Endodermal cell (in vitro differentiated cells): Measurements from ENCODE around the gene CPT2. TPM values are rescaled to one million over a fixed set of nuclear protein-coding genes. Genes with fewer than 3 reads are reported as not detected.

Experiments
- DNase-seq: peaks from one replicate; pipeline ENCODE4 v3.0.0-alpha.2; 2017
- H3K27ac ChIP-seq: 2 replicates; pipeline ENCODE4 v1.5.1; 2013; ENCODE audit warnings: mild to moderate bottlenecking, low read depth, low read length, moderate library complexity
- H3K27me3 ChIP-seq: 2 replicates; pipeline ENCODE4 v1.6.1; 2013; ENCODE audit warnings: mild to moderate bottlenecking, low read length, moderate library complexity; ENCODE audit not compliant: insufficient read depth, control insufficient read depth, poor library complexity, severe bottlenecking
- H3K36me3 ChIP-seq: 2 replicates; pipeline ENCODE4 v1.7.0; 2013; ENCODE audit warnings: mild to moderate bottlenecking, low read length, moderate library complexity; ENCODE audit not compliant: control insufficient read depth, insufficient read depth
- H3K4me1 ChIP-seq: one replicate; pipeline ENCODE4 v1.7.0; 2013; ENCODE audit warnings: low read length; ENCODE audit not compliant: control insufficient read depth, insufficient read depth
- H3K4me3 ChIP-seq: 2 replicates; pipeline ENCODE4 v1.5.1; 2013; ENCODE audit warnings: mild to moderate bottlenecking, low read length, moderate library complexity
- H3K9ac ChIP-seq: 2 replicates; pipeline ENCODE4 v1.6.1; 2013; ENCODE audit warnings: mild to moderate bottlenecking, low read length, moderate library complexity; ENCODE audit not compliant: poor library complexity, severe bottlenecking; ENCODE audit errors: extremely low read depth
- H3K9me3 ChIP-seq: 2 replicates; pipeline ENCODE4 v1.6.1; 2013; ENCODE audit warnings: mild to moderate bottlenecking, low read length, moderate library complexity; ENCODE audit not compliant: control insufficient read depth
- H3K27ac Mint-ChIP-seq: 2 replicates; pipeline ENCODE4 v1.8.0; 2020; ENCODE audit warnings: mixed read lengths
- H3K27me3 Mint-ChIP-seq: 2 replicates; pipeline ENCODE4 v1.8.0; 2021; ENCODE audit warnings: mild to moderate bottlenecking, mixed read lengths; ENCODE audit not compliant: insufficient read depth
- H3K36me3 Mint-ChIP-seq: 2 replicates; pipeline ENCODE4 v1.8.0; 2020; ENCODE audit warnings: low read depth, mixed read lengths
- H3K4me1 Mint-ChIP-seq: 2 replicates; pipeline ENCODE4 v1.8.0; 2020; ENCODE audit warnings: mixed read lengths
- H3K4me3 Mint-ChIP-seq: 2 replicates; pipeline ENCODE4 v1.8.0; 2020; ENCODE audit warnings: mild to moderate bottlenecking, moderate library complexity, mixed read lengths
- H3K9me3 Mint-ChIP-seq: 2 replicates; pipeline ENCODE4 v1.8.0; 2020; ENCODE audit warnings: mild to moderate bottlenecking, mixed read lengths
- CTCF ChIP-seq: fragments of 200-600 bp; sonication (generic); conservative IDR thresholded peaks from 2 replicates; pipeline ENCODE4 v1.5.0; 2021; ENCODE audit warnings: antibody characterized with exemption, mild to moderate bottlenecking
- WGBS, 2 experiments: methylation state at CpG; one replicate each; pipeline versions ENCODE4 v1.1.5 to v1.1.7; 2013; ENCODE audit warnings: missing lambda C conversion rate in 2 of 2, mixed read lengths in 1 of 2; ENCODE audit not compliant: insufficient coverage in 1 of 2, insufficient read length in 1 of 2; 5-methylcytosine and 5-hydroxymethylcytosine counted together
- total RNA-seq, 2 donors: library from RNA; stranded (reverse); fragmentation: NEBNext Ultra II Directional in 1 of 2; extraction: Animal tissue kit (Norgen Biotek cat#: 25700) in 1 of 2; gene quantifications; 2 replicates in 1 of 2; 3 replicates in 1 of 2; pipeline ENCODE4 v1.2.1, GENCODE V29; 2021

Gene CPT2
- total RNA-seq, 2 donors from 2014 or later: 28.7 to 31.3 TPM

DNA sequence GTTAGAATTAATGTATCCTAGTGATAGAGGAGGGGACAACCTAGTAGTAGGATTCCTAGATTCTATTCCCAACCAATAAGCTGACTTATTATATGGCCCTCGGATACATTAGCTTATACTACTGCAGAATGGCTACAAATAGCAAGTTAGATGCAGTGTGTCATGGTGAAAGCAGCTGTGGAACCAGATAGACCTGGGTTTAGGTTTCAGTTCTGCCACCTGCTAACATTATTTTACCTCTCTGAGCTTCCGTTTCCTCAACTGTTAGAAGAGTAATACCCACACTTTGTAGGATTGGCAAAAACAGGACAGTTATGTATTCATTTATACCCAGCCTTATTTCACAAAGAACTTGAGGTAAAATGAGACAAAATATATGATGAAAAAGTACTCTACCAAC, 63.3 kb downstream of the CPT2 start:
- H3K9me3 ChIP-seq: no peaks in the 10 kb centered on the region
- H3K27me3 ChIP-seq: no peaks in the 10 kb centered on the region
- no peak overlapping the region for H3K9ac ChIP-seq
- H3K27ac Mint-ChIP-seq: no peak overlapping the region
- no peak overlapping the region for H3K4me3 Mint-ChIP-seq
- peaks cover 66% of the 10 kb centered on the region for H3K36me3 Mint-ChIP-seq
- WGBS, 2 experiments: 88% methylated on average over 2 of the region's 2 CpGs; no CpG with 5 or more reads in 1 of the 2 experiments
- no peaks in the 10 kb centered on the region for H3K27me3 Mint-ChIP-seq
- H3K4me1 ChIP-seq: no peaks in the 10 kb centered on the region
- no peaks in the 10 kb centered on the region for H3K4me1 Mint-ChIP-seq
- H3K4me3 ChIP-seq: no peak overlapping the region
- no peak for DNase-seq
- no peak for TF ChIP-seq CTCF
- H3K27ac ChIP-seq: no peak overlapping the region
- no peaks in the 10 kb centered on the region for H3K9me3 Mint-ChIP-seq
- H3K36me3 ChIP-seq: peaks cover 86% of the 10 kb centered on the region

GRCh38 chr1:53260631-53261247, 64.1 kb downstream of the CPT2 start:
- no peak for TF ChIP-seq CTCF
- no peak overlapping the region for H3K27ac Mint-ChIP-seq
- peaks cover 86% of the 10 kb centered on the region for H3K36me3 ChIP-seq

GRCh38 chr1:53262000-53262399, 65.4 kb downstream of the CPT2 start:
- Histone ChIP-seq H3K27ac (no peak overlapping the region), H3K4me1 (no peaks in the 10 kb centered on the region), H3K36me3 (peaks cover 76% of the 10 kb centered on the region), H3K9me3 (no peaks in the 10 kb centered on the region), H3K4me3 (no peak overlapping the region), H3K27me3 (no peaks in the 10 kb centered on the region), H3K9ac (no peak overlapping the region)
- Mint-ChIP-seq H3K9me3 (no peaks in the 10 kb centered on the region), H3K27me3 (no peaks in the 10 kb centered on the region), H3K4me3 (no peak overlapping the region), H3K27ac (no peak overlapping the region), H3K36me3 (peaks cover 66% of the 10 kb centered on the region), H3K4me1 (no peaks in the 10 kb centered on the region)
- DNase-seq: no peak
- WGBS, 2 experiments: 86 to 91% methylated on average over 2 to 3 of the region's 3 CpGs
- no peak for TF ChIP-seq CTCF

More at GRCh38 chr1:53260631-53261247, 64.1 kb downstream of the CPT2 start:
- H3K36me3 Mint-ChIP-seq: peaks cover 68% of the 10 kb centered on the region
- H3K4me1 Mint-ChIP-seq: no peaks in the 10 kb centered on the region
- Histone ChIP-seq H3K4me3 (no peak overlapping the region), H3K4me1 (no peaks in the 10 kb centered on the region), H3K27ac (no peak overlapping the region), H3K9ac (no peak overlapping the region), H3K9me3 (no peaks in the 10 kb centered on the region), H3K27me3 (no peaks in the 10 kb centered on the region)
- no peak overlapping the region for H3K4me3 Mint-ChIP-seq
- H3K27me3 Mint-ChIP-seq: no peaks in the 10 kb centered on the region
- 86 to 92% methylated on average over 2 to 4 of the region's 4 CpGs for WGBS, 2 experiments
- no peaks in the 10 kb centered on the region for H3K9me3 Mint-ChIP-seq
- DNase-seq: no peak

Other genes with a start within 250 kb of the CPT2 start
- 1 to 10 TPM; 3.0 to 3.6 TPM for gene PODN, start 134.6 kb upstream of the CPT2 start, total RNA-seq
- 1 to 10 TPM; 1.7 to 2.3 TPM for gene SLC1A7, start 54.2 kb upstream of the CPT2 start, total RNA-seq
- gene CZIB, start 23.8 kb downstream of the CPT2 start, total RNA-seq: 10 to 100 TPM; 64.4 to 74.2 TPM
- gene MAGOH, start 41.7 kb downstream of the CPT2 start, total RNA-seq: 10 to 100 TPM; 59.1 to 74.7 TPM
- gene LRP8, start 131.2 kb downstream of the CPT2 start, total RNA-seq: 10 to 100 TPM; 29.1 to 39.6 TPM